Gastroesophageal sphincter (tissue), 3 donors: ENCODE measurements around the gene ARRB1.

Source experiments
- POLR2A ChIP-seq, 2 donors: fragments of 450-650 bp; IDR thresholded peaks; one replicate each; pipeline ENCODE4 v1.6.1; 2017; ENCODE audit warnings: antibody characterized with exemption in 2 of 2, mild to moderate bottlenecking in 2 of 2, moderate library complexity in 1 of 2
- POLR2AphosphoS5 ChIP-seq: sonication (generic); formaldehyde crosslinking; IDR thresholded peaks from one replicate; pipeline ENCODE4 v1.6.1; 2017; ENCODE audit warnings: antibody characterized with exemption
- TF ChIP-seq, protein P1 (sequence below), 4 experiments: fragments of 200-600 bp in 2 of 4; fragments of 450-650 bp in 2 of 4; sonication (generic) in 1 of 4; IDR thresholded peaks; one replicate each; pipeline ENCODE4 v1.5.1; 2017 to 2019; ENCODE audit warnings: antibody characterized with exemption in 4 of 4, mild to moderate bottlenecking in 2 of 4, moderate library complexity in 2 of 4

- TF ChIP-seq, protein P1, sequence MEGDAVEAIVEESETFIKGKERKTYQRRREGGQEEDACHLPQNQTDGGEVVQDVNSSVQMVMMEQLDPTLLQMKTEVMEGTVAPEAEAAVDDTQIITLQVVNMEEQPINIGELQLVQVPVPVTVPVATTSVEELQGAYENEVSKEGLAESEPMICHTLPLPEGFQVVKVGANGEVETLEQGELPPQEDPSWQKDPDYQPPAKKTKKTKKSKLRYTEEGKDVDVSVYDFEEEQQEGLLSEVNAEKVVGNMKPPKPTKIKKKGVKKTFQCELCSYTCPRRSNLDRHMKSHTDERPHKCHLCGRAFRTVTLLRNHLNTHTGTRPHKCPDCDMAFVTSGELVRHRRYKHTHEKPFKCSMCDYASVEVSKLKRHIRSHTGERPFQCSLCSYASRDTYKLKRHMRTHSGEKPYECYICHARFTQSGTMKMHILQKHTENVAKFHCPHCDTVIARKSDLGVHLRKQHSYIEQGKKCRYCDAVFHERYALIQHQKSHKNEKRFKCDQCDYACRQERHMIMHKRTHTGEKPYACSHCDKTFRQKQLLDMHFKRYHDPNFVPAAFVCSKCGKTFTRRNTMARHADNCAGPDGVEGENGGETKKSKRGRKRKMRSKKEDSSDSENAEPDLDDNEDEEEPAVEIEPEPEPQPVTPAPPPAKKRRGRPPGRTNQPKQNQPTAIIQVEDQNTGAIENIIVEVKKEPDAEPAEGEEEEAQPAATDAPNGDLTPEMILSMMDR (IDR thresholded peaks at IDR 0.05): no peak
- TF ChIP-seq POLR2A (IDR thresholded peaks at IDR 0.05) (no peak), POLR2AphosphoS5 (no peak)
Measured at GRCh38 chr11:75375626-75376025, 24.2 kb upstream of the ARRB1 start.
